Measurements from ENCODE around the gene CENPM.

DNA sequence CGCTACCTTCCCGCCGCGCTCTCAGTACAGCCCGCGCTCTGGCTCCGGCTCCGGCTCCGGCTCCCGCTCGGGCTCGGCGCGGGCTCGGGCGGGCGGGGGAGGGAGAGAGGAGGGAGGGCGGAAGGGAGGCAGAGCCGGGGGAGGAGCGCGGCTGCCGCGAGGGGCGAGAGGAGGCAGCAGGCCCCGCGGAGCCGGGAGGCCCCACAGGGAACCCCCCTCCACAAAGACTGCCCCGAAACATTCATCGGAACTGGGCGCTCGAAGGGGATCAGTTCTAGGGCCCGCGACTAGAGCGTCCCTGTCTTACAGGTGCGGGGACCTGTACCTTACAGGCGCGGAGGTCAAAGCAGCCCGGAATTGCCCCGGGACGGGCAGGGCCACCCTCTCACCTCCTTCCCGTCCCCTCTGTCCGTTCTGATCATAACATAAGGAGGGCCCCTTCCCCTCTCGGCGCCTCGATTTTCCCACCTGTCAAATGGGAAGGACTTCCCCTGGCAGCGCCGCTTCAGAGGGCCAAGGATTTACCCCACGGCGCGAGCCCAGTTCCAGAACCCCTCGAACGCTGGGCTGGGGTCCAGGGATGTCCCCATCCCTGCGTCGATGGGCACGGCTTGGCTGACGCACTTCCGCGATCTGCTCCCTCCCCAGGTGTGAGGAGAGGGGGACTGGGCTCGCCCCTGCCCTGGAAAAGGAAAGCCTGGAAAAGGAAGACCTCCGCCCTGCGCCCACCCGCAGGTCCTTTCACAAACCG, 31.7 kb downstream of the CENPM start, which contains the start of gene SHISA8:
- TF ChIP-seq, protein P1, sequence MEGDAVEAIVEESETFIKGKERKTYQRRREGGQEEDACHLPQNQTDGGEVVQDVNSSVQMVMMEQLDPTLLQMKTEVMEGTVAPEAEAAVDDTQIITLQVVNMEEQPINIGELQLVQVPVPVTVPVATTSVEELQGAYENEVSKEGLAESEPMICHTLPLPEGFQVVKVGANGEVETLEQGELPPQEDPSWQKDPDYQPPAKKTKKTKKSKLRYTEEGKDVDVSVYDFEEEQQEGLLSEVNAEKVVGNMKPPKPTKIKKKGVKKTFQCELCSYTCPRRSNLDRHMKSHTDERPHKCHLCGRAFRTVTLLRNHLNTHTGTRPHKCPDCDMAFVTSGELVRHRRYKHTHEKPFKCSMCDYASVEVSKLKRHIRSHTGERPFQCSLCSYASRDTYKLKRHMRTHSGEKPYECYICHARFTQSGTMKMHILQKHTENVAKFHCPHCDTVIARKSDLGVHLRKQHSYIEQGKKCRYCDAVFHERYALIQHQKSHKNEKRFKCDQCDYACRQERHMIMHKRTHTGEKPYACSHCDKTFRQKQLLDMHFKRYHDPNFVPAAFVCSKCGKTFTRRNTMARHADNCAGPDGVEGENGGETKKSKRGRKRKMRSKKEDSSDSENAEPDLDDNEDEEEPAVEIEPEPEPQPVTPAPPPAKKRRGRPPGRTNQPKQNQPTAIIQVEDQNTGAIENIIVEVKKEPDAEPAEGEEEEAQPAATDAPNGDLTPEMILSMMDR (optimal IDR thresholded peaks at IDR 0.05 in 1 of 3, IDR thresholded peaks at IDR 0.05 in 1 of 3, conservative IDR thresholded peaks at IDR 0.05 in 1 of 3; ENCODE audit: extremely low read depth in 1 of 3, insufficient read depth in 2 of 3, low read length in 3 of 3), result no peak
- TF ChIP-seq EZH2 (IDR thresholded peaks at IDR 0.05; ENCODE audit: low read length), result peak; percentile 75
